Left colon (tissue), 2 donors: Measurements from ENCODE around the gene SLC9A4. TPM values are rescaled to one million over a fixed set of nuclear protein-coding genes. Genes with fewer than 3 reads are reported as not detected.

Source experiments
- ATAC-seq: fragments of 200-7000 bp; cut with Tn5 transposase; one replicate; pipeline ENCODE4 v1.9.1; 2020; ENCODE audit warnings: mild to moderate bottlenecking, moderate library complexity
- DNase-seq, 2 donors: peaks; one replicate each; pipeline ENCODE4 v3.0.0-alpha.2; 2020
- intact Hi-C, 2 donors: fragments of 100-400 bp; cut with DNase I in 1 of 2; cut with micrococcal nuclease in 1 of 2; formaldehyde crosslinking; loops; one replicate each; pipeline versions ENCODE4 v1.11.2 to v1.14.0; 2022; cut with DNase I, micrococcal nuclease
- long read RNA-seq: library from polyadenylated mRNA; unstranded; transcript quantifications from one replicate; pipeline ENCODE4 v2.0.0, GENCODE V29; 2021
- total RNA-seq, 2 donors: library from RNA; stranded (reverse); fragmentation: NEBNext Ultra II Directional; extraction: Animal tissue kit (Norgen Biotek cat#: 25700); gene quantifications; one replicate each; pipeline ENCODE4 v1.2.1, GENCODE V29; 2021
- donor health status: DM: no; HTN: no; CAD: no.
- donor health status: DM: yes; HTN: yes; CAD: no.

SLC9A4 gene, protein sequence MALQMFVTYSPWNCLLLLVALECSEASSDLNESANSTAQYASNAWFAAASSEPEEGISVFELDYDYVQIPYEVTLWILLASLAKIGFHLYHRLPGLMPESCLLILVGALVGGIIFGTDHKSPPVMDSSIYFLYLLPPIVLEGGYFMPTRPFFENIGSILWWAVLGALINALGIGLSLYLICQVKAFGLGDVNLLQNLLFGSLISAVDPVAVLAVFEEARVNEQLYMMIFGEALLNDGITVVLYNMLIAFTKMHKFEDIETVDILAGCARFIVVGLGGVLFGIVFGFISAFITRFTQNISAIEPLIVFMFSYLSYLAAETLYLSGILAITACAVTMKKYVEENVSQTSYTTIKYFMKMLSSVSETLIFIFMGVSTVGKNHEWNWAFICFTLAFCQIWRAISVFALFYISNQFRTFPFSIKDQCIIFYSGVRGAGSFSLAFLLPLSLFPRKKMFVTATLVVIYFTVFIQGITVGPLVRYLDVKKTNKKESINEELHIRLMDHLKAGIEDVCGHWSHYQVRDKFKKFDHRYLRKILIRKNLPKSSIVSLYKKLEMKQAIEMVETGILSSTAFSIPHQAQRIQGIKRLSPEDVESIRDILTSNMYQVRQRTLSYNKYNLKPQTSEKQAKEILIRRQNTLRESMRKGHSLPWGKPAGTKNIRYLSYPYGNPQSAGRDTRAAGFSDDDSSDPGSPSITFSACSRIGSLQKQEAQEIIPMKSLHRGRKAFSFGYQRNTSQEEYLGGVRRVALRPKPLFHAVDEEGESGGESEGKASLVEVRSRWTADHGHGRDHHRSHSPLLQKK
- under 1 TPM; 0.09 to 0.34 TPM for total RNA-seq
- long read RNA-seq = 0 reads

DNA sequence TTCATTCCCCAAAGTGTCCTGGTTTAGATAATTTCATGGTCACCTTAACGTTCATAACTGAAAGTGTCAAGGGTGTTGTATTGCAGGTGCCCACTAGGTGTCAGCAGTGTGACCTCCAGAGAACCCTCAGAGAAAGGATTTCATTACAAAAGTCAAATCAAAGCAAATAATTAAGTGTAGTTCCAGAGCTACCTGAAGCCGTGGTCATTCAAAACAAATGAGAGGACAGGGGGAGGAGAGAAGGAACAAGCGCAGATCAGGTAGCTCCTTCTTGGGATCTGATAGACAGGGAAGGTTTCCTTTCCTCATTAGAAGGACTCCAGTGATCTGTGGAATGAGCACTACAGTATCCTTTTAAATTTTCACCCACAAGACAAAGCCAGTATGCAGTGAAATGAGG lies at the start of gene SLC9A4:
Gene SLC9A4, plus strand, starts transcription at position 207 of the 400 bp plus-strand sequence. CDS start 534 bp downstream, outside the sequence.
- peak; percentile 77 for ATAC-seq
- intact Hi-C loops = loop anchor here in 1 of 2 donors (10.0 kb wide), 2 partner anchors 142 to 232 kb away; partner anchors contain the start of gene SLC9A2
- DNase-seq = peak in 1 of 2 donors; percentile 73

DNA sequence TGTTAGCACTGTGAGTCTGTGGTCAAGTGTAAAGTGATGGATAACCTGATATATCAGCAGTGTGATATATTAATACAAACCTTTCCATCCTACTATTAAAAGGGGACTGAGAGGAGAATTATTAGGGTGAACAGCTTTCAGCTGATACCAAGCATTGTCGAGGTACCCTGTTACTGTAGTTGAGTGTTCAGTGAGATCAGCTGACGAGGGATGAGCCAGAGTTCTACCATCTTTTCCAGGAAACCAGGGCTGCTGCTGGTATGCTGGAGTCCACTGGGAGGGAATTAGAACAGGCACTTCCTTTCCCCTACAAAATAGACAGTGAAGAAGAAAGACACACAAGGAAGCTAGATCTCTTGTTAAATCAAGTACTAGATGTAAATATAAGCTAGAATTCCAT lies 49.7 kb upstream of the SLC9A4 start:
- intact Hi-C loops = no loop called here
- ATAC-seq (no peak), DNase-seq (no peak)

DNA sequence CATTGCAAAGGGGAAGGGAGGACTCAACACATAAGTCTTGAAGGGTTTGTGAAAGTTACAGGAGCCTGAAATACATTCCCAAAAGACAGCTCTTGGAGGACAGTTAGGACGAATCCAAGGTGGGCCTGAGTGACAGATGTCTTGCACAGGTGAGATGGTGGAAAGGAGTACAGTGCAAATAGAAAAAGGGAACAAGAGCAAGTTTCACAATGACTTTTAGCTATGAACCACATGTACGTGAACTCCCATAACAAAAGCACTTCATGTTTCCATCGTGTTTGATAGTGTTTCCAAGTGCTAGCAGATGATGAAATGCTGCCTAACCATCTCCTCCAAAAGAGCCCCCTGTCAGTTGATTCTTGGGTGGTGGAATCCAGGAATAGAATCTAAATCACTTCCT lies 48.3 kb upstream of the SLC9A4 start:
- DNase-seq (no peak), ATAC-seq (no peak)
- intact Hi-C loops = no loop called here

DNA sequence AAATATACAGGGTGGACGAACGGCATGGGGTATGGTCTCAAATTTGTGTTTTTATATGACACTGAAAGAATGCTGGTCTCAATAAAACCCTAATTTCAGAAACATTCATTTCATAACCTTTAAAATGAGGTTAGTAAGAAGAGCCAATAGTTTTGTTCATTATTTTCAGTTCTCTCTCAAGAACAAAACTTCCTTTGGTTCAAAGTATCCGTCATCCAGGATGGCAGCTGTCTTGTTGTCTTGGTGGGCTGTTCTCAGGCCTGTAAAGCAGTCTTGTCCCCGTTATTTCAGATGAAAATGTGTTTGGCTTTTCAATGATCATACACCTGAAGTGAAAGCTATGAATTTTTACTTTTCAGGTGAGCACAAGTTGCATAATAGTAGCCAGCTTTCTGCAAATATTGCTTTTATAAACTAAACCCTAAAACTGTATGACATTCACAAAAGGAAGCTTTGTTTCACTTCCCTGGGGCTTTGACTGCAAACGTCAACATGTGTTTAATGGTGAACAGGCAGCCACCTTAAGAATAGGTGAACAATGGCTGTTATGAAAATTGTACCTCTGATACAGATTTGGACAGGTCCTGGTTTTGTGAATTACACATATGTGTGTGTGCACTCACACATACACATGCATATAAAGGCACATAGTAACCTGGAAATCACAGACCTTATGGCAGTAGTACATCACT lies 47.4 kb upstream of the SLC9A4 start:
- intact Hi-C loops = no loop called here
- no peak for ATAC-seq
- no peak for DNase-seq

DNA sequence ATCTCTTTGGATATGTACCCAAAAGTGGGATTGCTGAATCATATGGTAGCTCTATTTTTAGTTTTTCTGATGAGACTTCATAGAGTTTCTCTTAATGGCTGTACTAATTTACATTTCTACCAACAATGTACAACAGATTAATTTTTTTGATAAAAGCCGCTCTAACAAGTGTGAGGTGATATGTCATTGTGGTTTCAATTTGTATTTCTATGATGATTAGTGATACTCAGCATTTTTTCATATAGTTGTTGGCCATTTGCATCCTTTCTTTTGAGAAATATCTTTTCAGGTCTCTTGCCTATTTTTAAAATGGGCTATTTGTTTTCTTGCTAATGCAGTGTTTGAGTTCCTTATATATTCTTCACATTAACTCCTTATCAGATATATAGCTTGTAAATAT lies 45.8 kb upstream of the SLC9A4 start:
- no peak for DNase-seq
- no peak for ATAC-seq
- intact Hi-C loops = no loop called here

DNA sequence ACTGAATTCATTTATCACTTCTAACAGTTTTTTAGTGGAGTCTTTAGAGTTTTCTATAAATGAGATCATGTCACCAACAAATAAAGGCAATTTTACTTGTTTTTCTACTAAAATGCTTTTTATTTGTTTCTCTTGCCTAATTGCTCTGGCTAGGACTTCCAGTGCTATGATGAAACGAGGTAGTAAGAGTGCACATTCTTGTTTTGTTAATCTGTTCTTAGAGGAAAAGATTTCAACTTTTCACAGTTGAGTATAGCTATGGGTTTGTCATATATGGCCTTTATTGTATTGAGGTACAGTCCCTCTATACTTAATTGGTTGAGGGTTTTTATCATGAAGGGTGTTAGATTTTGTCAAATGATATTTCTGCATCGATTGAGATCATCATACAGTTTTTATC lies 44.5 kb upstream of the SLC9A4 start:
- intact Hi-C loops = no loop called here
- DNase-seq (no peak), ATAC-seq (no peak)

DNA sequence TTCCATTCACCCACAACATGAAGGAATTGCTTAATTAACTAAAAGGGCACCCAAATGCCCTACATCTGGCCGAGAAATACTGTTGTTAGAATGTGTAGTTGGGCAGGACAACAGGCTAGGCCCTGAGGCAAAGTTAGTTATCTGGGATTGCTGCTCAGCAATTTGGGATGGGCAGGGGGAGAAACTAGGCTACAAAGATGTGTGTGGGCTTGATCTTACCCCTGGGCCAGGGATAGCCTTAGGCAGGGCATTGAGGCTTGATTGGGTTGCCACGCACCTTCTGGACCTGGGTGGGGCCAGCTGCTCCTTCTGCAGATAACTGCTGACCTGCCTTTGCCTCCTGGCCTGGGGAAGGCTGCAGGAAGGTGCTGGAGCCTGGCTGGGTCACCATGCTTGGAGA lies 40.6 kb upstream of the SLC9A4 start:
- ATAC-seq (no peak), DNase-seq (no peak)
- intact Hi-C loops = no loop called here

DNA sequence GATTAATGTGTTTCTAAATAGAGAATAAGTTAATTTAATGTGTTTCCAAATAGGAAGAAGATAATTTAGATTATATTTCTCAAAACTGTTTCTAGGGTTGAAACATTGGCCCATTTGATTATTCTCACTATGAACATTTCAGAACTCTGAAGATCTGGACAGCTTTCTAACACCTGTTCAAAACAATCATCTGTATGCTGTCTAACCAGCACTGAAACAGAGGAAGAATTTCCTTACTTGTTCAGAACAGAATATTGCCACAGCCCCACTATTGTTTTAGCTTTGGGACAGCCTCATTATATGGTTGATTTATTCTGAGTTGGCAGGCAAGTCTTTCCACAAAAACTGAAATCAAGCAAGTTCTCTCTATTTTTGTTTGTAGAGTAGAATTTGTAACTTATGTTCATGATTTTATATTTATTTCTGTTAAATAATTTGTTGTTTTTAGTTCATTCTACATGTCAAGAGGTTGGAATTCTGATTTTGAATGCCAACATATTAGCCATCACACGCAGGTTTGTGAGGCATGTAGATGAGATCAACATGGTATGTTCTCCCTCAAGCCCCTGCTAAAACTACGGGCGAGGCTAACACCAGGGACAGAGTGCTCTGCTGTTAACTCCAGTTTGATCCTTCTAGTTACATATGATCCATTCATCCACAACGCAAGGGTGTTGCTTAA lies 38.9 kb upstream of the SLC9A4 start:
- ATAC-seq (no peak), DNase-seq (no peak)
- intact Hi-C loops = no loop called here

DNA sequence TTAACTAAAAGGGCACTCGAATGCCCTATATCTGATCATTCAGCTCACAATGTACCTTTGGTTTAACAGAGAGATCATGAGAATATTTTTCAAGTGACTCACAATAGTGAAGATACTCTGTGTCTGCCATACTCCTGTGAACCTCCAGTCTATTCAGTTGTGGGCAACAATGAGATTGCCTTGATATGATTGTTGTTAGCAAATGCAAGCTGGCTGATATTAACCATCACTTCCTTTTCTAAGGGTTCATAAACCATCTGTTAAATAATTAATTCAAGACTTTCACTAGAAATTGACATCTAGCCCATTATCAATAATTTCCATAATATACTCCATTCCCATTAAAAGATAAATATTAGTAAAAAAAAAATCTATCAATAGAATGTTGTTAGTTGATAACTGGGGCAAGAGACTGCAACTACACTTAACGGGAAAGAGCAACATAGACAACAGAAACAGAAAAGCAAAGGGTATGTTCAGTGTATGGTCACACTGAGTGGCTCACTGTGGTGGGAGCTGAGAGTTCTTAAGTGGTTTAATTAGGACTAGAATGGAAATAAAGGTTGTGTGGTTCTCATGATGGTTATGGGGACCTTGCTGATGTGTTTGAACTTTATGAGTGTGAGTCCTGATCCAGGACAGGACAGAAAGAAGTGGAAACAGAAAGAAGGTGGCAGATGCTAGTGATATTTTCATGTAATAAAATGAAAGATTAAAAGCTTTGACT lies 38.2 kb upstream of the SLC9A4 start:
- DNase-seq = no peak
- ATAC-seq = no peak
- intact Hi-C loops = no loop called here

DNA sequence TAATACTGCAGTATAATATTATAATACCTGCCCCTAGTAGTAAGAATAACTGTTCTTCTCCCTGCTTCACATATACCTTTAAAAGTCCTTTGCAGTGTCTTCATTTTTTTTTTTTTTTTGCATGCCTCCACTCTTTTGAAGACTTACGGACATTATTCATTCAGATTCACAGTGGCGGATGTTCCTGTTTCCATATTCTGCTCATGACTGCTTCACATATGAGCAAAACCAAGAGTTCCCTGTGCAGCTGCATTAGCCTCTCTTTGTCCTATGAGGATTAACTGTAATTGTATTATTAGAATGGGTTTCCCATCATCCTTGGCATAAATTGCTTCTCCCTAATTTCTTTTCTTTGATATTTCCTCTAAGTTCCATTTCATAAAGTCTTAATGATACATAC lies 37.3 kb upstream of the SLC9A4 start:
- ATAC-seq (no peak), DNase-seq (no peak)
- intact Hi-C loops = no loop called here

DNA sequence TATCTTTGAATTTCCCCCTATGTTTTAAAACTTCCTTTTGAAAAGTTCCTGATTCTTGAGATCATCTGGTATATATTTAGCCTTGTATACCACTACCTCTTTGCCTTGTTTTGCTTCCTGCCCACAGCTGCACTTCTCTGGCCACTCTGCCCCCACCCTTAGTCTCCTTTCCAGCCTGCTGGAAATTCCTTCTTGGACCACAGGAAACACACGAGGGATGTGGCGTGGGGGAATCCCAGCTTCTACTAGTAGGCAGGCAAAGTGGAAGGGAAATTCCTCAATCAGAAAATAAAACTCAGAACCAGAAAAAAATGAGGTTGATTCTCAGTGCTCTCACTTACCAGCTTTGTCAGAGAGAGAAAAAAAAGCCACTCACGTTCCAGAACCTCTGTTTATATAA lies 36.7 kb upstream of the SLC9A4 start:
- no peak for ATAC-seq
- DNase-seq = no peak
- intact Hi-C loops = no loop called here

DNA sequence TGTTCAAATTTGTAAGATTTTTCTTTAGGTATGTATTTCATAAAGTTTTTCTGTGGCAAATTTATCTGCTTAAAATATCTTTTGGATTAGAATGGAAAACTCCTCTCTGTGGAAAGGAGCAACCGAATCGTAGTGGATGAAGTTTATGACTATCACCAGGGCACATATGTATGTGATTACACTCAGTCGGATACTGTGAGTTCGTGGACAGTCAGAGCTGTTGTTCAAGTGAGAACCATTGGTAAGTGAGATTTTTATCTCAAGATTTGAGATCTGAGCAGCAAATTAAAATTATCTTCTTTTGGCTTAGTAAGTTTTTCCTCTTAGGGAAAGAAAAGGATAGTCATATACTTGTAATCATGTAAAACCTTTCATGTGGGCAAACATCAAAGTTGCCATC lies 35.9 kb upstream of the SLC9A4 start:
- intact Hi-C loops = no loop called here
- no peak for DNase-seq
- no peak for ATAC-seq

DNA sequence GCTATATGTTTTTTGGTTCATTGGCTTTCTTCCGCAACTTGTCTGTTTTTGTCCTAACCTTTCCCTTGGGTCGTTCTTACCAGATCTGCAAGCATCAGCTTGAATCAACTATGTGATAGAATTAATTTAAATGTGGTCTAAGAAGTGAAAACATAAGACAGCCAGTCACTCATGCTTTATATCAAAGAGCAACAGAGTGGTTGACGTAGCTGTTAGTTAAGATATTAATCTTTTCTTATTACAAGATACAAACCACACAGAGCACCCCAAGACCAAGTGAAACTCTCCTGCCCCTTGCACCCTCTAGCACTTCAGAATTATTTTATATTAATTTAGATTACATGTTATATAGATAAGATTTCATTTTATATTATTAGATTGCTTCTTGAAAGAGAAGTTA lies 34.9 kb upstream of the SLC9A4 start:
- DNase-seq (no peak), ATAC-seq (no peak)
- intact Hi-C loops = no loop called here

DNA sequence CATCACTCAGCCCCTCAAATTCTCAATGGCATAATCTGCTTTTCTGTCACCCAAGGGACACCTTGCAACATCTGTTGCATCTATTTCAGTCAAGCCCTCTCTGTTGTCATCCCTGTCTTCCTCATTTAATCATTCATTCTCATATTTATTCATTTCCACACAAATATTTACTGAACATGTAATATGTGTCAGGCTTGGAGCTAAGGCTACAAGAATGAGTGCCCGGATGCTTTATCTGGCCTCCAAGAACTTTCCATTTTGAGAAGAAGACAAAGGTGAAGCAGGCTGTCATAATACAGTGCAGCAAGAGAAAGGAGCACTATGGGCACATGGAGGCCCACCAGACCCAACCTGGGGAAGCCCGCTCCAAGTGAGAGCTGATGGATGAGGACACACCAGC lies 34.4 kb upstream of the SLC9A4 start:
- ATAC-seq = no peak
- intact Hi-C loops = no loop called here
- no peak for DNase-seq

DNA sequence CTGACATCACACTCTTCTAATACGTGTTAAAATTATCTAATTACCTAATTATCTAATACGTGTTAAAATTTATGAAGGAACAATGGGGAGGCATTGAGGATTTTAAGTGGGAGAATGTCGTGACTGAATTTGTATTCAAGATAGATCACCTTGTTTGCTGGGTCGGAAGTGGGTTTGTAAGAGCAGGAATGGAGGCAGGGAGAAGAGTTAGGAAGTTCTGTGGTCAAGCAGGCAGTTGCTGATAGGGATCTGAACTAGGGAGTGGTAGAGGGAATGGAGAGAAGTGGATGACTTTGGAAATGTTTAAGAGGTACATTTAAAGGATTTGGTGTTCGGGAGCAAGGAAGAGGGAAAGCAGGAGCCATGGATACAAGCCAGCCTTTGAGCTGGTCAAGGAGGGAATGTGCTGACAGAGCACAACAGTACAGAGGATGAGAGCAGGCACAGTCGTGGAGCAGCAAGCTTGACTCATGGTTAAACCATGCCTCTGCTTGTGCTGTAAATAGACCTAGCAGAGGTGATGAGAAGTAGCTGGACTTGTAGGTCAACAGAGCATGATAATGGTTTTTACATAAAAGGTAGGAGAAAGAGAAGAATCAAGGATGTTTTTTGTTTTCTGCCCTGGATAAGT lies 33.8 kb upstream of the SLC9A4 start:
- DNase-seq (no peak), ATAC-seq (no peak)
- intact Hi-C loops = no loop called here

DNA sequence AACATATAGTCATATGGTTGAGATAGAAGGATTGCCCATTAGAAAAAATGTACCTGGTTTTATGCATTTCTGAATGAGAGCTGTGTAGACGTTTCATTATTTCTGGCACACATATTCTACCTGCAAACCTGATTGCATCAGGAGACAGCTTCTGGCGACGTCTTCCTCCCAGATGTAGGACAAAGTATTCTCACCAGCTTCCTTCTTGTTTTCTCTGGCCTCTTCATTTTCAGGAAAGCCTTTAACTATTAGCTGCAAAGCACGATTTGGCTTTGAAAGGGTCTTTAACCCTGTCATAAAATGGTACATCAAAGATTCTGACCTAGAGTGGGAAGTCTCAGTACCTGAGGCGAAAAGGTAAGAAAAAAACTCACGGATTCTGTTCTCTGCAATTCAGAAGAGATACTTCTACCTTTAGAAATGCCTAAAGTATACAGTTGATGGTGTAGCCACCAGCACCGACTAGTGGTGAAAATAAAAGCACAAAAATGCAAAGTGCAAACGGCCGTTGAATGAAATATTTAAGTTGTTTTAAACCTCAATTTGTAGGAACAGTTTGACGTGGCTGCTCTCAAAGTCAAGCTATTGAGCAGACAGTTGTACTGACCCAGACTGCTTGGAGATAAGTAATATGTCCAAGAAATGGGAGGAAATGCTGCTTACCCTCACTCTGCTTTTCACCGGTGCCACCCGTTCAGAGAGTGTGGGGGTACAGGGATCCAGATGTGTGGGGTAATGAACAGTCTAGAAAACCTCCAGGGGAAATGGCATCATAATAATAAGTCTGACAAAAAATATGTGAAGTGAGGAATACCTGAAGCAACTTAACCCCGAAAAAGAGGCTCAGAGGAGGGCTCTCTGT lies 29.8 kb upstream of the SLC9A4 start:
- intact Hi-C loops = loop anchor here in 1 of 2 donors (10.0 kb wide), 1 partner anchor 428 kb away; no protein-coding TSS in a partner anchor
- ATAC-seq (peak; percentile 73), DNase-seq (peak in 1 of 2 donors; percentile 13)

DNA sequence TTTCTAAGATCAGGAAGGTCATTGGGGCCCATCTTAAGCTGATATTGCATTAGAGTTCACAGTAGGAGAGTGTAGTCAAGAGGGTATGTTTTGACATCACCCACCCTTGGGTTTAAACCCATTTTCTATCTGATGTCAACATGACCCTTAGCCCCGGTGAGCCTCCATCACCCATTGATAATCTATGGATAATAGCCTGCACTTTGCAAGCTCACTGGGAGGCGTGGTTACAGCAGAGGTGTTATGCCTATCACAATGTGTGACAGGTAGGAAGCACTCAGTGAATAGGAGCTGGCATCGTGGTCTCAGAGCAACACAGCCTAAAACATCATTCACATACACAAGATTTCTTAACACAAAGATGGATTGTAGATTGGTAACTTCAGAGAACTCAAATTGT lies 28.8 kb upstream of the SLC9A4 start:
- DNase-seq (no peak), ATAC-seq (no peak)
- intact Hi-C loops = loop anchor here in 1 of 2 donors (10.0 kb wide), 1 partner anchor 429 kb away; no protein-coding TSS in a partner anchor
